D341Med (cell line): ENCODE data around the gene BCL2.

ENCODE experiments used
- DNase-seq: peaks from one replicate; pipeline ENCODE4 v3.0.0; 2012; ENCODE audit warnings: low spot score

Gene BCL2

GRCh38 chr18:63180971-63181376, 138.6 kb downstream of the BCL2 start:
- no peak for DNase-seq

- no peak for DNase-seq
These were observed 139.2 kb downstream of the BCL2 start for GRCh38 chr18:63180321-63180720.

GRCh38 chr18:63179422-63179821, 140.1 kb downstream of the BCL2 start:
- DNase-seq = no peak

GRCh38 chr18:63178971-63179370, 140.6 kb downstream of the BCL2 start:
- DNase-seq = no peak

GRCh38 chr18:63177919-63178821, 141.4 kb downstream of the BCL2 start:
- no peak for DNase-seq

- DNase-seq = no peak
These were observed 142.3 kb downstream of the BCL2 start for GRCh38 chr18:63177259-63177658.

GRCh38 chr18:63175264-63175663, 144.3 kb downstream of the BCL2 start:
- no peak for DNase-seq

GRCh38 chr18:63173983-63174382, 145.6 kb downstream of the BCL2 start:
- DNase-seq = no peak

- DNase-seq = no peak
These were observed 149.7 kb downstream of the BCL2 start for GRCh38 chr18:63169853-63170252.

GRCh38 chr18:63168287-63168686, 151.3 kb downstream of the BCL2 start:
- no peak for DNase-seq

- no peak for DNase-seq
These were observed 153.4 kb downstream of the BCL2 start for GRCh38 chr18:63166142-63166541.

GRCh38 chr18:63164396-63164795, 155.2 kb downstream of the BCL2 start:
- no peak for DNase-seq

- no peak for DNase-seq
These were observed 157.1 kb downstream of the BCL2 start for GRCh38 chr18:63162271-63163014.

- DNase-seq = no peak
These were observed 157.8 kb downstream of the BCL2 start for GRCh38 chr18:63161761-63162195.

GRCh38 chr18:63161032-63161760, 158.4 kb downstream of the BCL2 start:
- DNase-seq = no peak

GRCh38 chr18:63160172-63160995, 159.2 kb downstream of the BCL2 start:
- no peak for DNase-seq

GRCh38 chr18:63159590-63159989, 160.0 kb downstream of the BCL2 start:
- no peak for DNase-seq

GRCh38 chr18:63158676-63159291, 160.8 kb downstream of the BCL2 start:
- DNase-seq = no peak

GRCh38 chr18:63158012-63158631, 161.4 kb downstream of the BCL2 start:
- no peak for DNase-seq

- DNase-seq = no peak
These were observed 162.1 kb downstream of the BCL2 start for GRCh38 chr18:63157293-63158011.
